Measurements from ENCODE around the gene RPH3AL. TPM values are rescaled to one million over a fixed set of nuclear protein-coding genes. Genes with fewer than 3 reads are reported as not detected.

The RPH3AL gene
- total RNA-seq, 4 donors from 2014 or later, result 24.3 to 90.5 (median 47.2) TPM

GRCh38 chr17:298791-299450, 53.7 kb downstream of the RPH3AL start:
- H3K27ac ChIP-seq, result peak overlapping the region in 1 of 4 donors; percentile 61
- H3K27me3 ChIP-seq, result no peaks in the 10 kb centered on the region
- no peaks in the 10 kb centered on the region for H3K9me3 ChIP-seq
- H3K36me3 ChIP-seq, result no peaks in the 10 kb centered on the region
- in situ Hi-C loops (cut with MboI; ENCODE audit: low pct_ligation_motif_present in 1 of 4, low pct_unique_long_range_greater_than_20kb in 1 of 4, low sequenced_read_pairs in 3 of 4) (no loop called here), intact Hi-C loops (cut with DNase I; ENCODE audit: low total_unique reads) (no loop called here)
- TF ChIP-seq EP300 (IDR thresholded peaks at IDR 0.05; ENCODE audit: low read depth), result no peak
- no peak for TF ChIP-seq CTCF (IDR thresholded peaks at IDR 0.05)
- no peak for TF ChIP-seq POLR2AphosphoS5 (IDR thresholded peaks at IDR 0.05)
- no peak for TF ChIP-seq POLR2A (IDR thresholded peaks at IDR 0.05)
- peak; percentile 27 for DNase-seq
- WGBS, 2 donors (ENCODE audit: low coverage in 1 of 2), result 67 to 87% methylated on average over 1 to 17 of the region's 17 CpGs
- peaks cover 4 to 21% (median 11%) of the 10 kb centered on the region in 4 donors for H3K4me1 ChIP-seq
- no peak overlapping the region for H3K4me3 ChIP-seq

GRCh38 chr17:297758-298157, 54.8 kb downstream of the RPH3AL start:
- WGBS, 2 donors (ENCODE audit: low coverage in 1 of 2), result 91% methylated on average over 10 of the region's 10 CpGs; no CpG with 5 or more reads in 1 of the 2 donors
- intact Hi-C loops (cut with DNase I; ENCODE audit: low total_unique reads) (no loop called here), in situ Hi-C loops (cut with MboI; ENCODE audit: low pct_ligation_motif_present in 1 of 4, low pct_unique_long_range_greater_than_20kb in 1 of 4, low sequenced_read_pairs in 3 of 4) (no loop called here)
- Histone ChIP-seq H3K27ac (no peak overlapping the region), H3K9me3 (no peaks in the 10 kb centered on the region), H3K27me3 (no peaks in the 10 kb centered on the region), H3K4me3 (no peak overlapping the region), H3K36me3 (no peaks in the 10 kb centered on the region), H3K4me1 (peaks cover 4 to 16% (median 10%) of the 10 kb centered on the region in 4 donors)
- TF ChIP-seq POLR2AphosphoS5 (IDR thresholded peaks at IDR 0.05) (no peak), EP300 (IDR thresholded peaks at IDR 0.05; ENCODE audit: low read depth) (no peak), POLR2A (IDR thresholded peaks at IDR 0.05) (no peak), CTCF (IDR thresholded peaks at IDR 0.05) (no peak)
- DNase-seq, result no peak

GRCh38 chr17:296906-297690, 55.5 kb downstream of the RPH3AL start:
- intact Hi-C loops (cut with DNase I; ENCODE audit: low total_unique reads), result no loop called here
- peaks cover 4 to 11% (median 7%) of the 10 kb centered on the region in 4 donors for H3K4me1 ChIP-seq
- TF ChIP-seq EP300 (IDR thresholded peaks at IDR 0.05; ENCODE audit: low read depth) (no peak), POLR2AphosphoS5 (IDR thresholded peaks at IDR 0.05) (no peak), POLR2A (IDR thresholded peaks at IDR 0.05) (no peak), CTCF (IDR thresholded peaks at IDR 0.05) (no peak)
- H3K27me3 ChIP-seq, result no peaks in the 10 kb centered on the region
- no peaks in the 10 kb centered on the region for H3K9me3 ChIP-seq
- no peaks in the 10 kb centered on the region for H3K36me3 ChIP-seq
- 90 to 91% methylated on average over 4 to 23 of the region's 23 CpGs for WGBS, 2 donors (ENCODE audit: low coverage in 1 of 2)
- in situ Hi-C loops (cut with MboI; ENCODE audit: low pct_ligation_motif_present in 1 of 4, low pct_unique_long_range_greater_than_20kb in 1 of 4, low sequenced_read_pairs in 3 of 4), result no loop called here
- DNase-seq, result no peak
- H3K4me3 ChIP-seq, result no peak overlapping the region
- H3K27ac ChIP-seq, result no peak overlapping the region

- DNase-seq, result no peak
- 80 to 95% methylated on average over 6 to 15 of the region's 15 CpGs for WGBS, 2 donors (ENCODE audit: low coverage in 1 of 2)
- no peak overlapping the region for H3K4me3 ChIP-seq
- TF ChIP-seq POLR2AphosphoS5 (IDR thresholded peaks at IDR 0.05) (no peak), EP300 (IDR thresholded peaks at IDR 0.05; ENCODE audit: low read depth) (no peak), CTCF (IDR thresholded peaks at IDR 0.05) (no peak), POLR2A (IDR thresholded peaks at IDR 0.05) (no peak)
- H3K4me1 ChIP-seq, result peaks cover 0 to 4% (median 1%) of the 10 kb centered on the region in 4 donors
- no peaks in the 10 kb centered on the region for H3K27me3 ChIP-seq
- no peaks in the 10 kb centered on the region for H3K9me3 ChIP-seq
- H3K27ac ChIP-seq, result no peak overlapping the region
- no peaks in the 10 kb centered on the region for H3K36me3 ChIP-seq
- intact Hi-C loops (cut with DNase I; ENCODE audit: low total_unique reads) (no loop called here), in situ Hi-C loops (cut with MboI; ENCODE audit: low pct_ligation_motif_present in 1 of 4, low pct_unique_long_range_greater_than_20kb in 1 of 4, low sequenced_read_pairs in 3 of 4) (no loop called here)
These were observed 56.2 kb downstream of the RPH3AL start for GRCh38 chr17:296379-296778.

Data from transverse colon (tissue), 4 donors.